HG03521 (cell line): ENCODE data around the gene PTPRK.
"Not testable (repeated sequence)": the region's sequence is repeated elsewhere in the genome, so short reads cannot be mapped to it uniquely, and the experiment has no call there.

Experiments used
- ATAC-seq: cut with Tn5 transposase; IDR thresholded peaks from one replicate; pipeline ENCODE4 v1.9.1; 2021; ENCODE audit warnings: mild to moderate bottlenecking, moderate library complexity; ENCODE audit not compliant: unreplicated experiment

PTPRK gene

DNA sequence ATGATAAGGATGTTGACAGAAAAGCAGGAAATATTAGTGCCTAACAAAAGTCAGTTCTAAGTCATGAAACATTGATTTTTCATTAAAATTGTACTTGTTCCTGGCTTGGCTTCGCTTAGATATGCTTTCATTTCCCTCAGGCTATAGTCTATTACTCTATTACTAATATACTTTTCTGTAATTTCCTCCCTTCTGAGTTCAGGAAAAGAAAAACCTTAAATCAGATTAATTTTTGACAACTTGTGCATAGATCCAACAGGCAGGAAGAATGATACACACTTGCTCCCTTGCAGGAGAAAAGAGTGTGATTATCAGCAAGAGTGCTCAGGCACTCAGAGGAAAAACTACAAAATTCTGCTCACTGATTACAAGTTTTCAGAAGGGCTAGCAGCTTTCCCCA is 474.4 kb downstream of the PTPRK start:
- ATAC-seq: no peak

DNA sequence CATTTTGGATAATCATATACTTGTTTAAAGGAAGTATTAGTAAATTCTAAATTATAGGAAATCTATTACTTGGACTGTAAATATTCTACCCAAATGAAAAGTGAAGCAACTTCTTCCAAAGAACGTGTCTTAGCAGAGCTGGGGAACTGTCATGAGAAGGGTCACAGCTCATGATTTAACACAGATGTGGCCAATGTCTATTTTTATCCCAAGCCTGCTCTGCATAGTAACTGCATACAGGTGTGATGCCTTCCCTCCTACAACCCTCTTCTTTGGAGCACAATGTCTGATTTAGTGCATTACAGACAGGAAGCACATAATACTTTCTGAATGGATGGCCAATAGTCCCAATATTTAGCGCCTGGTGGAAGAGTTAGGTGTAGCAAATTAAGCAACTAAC is 480.9 kb downstream of the PTPRK start:
- ATAC-seq: no peak

DNA sequence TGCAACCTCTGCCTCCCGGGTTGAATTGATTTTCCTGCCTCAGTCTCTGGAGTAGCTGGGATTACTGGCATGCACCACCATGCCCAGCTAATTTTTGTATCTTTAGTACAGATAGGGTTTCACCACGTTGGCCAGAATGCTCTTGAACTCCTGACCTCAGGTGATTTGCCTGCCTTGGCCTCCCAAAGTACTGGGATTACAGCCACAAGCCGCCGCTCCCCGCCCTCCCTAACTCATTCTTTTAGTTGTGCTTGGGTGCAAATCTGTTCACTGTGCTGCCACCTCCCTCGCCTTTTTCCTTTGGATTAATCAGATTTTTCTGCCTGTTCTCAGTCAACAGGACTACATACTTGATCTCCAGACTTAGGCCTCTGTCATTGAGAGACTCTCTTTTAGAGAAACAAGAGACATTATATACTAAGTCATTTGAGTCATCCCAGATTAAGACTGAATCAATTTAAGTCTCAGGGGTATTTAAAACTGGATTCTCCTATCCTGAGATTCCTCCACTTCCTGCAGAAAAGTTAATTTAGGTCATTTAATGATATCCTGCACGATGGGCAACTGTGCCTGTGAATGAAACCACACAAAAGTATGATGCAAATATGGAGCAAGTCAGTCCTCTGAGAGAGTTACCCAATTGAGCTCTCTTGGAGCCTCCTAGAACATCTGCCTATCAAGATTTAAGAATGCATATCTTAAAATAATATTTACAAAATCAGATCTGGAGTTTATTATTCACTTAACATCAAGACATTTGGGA is 483.4 kb downstream of the PTPRK start:
- no peak for ATAC-seq

DNA sequence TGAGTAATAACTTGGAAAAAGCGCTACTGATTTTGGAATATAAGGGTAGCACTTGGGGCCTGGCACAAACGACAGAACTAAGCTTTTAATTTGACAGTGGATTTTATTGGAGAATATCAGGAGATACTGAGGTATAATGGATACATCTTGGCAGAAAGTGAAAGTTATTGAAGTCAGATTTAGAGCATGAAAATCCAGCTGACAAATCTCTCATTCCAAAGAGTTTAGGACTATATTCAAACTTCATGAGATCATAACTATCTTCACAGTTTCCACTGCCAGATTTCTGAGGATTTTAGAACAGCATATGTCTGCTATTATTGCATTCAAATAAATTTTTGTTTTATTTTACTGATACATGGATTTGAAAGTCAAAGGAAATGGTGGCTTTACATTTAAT is 487.2 kb downstream of the PTPRK start:
- ATAC-seq: no peak

DNA sequence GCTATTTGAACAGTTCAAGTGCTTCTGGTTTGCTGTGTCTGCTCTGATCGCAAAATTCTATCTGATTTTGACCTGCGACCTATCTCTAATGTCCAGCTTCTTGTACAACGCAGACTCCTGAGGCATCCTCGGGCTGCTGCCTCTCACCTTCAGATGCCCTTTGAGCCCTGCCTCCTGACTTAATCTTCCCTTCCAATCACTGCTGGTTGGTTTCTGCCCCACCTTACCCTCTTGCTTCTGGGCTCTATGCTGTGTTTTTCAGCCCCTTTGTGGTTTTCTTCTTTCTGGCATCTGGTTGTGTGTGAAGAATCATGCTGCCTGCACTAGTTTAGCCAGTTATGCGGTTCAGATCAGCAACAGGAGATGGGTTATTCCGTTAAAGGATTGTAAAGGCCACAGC is 488.4 kb downstream of the PTPRK start:
- no peak for ATAC-seq

DNA sequence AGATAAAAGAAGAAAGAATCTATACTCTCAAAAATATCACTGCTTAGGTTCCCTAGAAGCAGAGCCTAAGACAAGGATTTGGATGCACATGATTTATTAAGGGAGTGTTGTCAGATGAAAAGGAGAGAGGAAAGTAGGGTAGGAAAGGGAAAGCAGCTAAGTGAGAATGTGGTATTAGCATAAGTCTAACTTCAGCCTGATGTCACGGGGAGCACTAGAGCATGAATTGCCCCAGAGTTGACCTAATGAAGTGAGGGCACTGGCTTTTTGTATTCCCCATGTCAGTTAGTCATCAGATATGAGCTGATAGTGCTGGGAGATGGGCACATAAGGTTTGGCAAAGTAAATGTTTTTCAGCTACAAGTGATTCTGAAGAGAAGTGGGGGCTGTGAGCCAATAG is 490.6 kb downstream of the PTPRK start:
- ATAC-seq: peak; percentile 44

DNA sequence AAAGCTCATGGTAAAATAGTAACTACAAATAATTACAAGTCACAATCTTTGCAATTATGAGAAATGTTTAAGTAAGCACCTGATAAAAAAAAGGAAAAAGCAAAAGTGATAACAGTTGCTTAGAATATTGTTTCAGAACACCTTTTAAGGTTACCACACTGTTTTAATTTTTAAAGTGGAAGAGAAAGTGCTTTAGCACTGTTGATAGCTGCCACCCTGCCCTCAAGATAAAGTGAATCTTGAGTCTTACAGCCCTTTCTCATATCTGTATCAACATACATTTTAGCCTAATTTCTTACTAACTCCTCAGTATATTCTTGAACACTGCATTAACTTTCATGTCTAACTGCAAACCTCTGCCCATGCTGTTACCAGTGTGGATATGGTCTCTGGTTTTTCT is 492.2 kb downstream of the PTPRK start:
- no peak for ATAC-seq

DNA sequence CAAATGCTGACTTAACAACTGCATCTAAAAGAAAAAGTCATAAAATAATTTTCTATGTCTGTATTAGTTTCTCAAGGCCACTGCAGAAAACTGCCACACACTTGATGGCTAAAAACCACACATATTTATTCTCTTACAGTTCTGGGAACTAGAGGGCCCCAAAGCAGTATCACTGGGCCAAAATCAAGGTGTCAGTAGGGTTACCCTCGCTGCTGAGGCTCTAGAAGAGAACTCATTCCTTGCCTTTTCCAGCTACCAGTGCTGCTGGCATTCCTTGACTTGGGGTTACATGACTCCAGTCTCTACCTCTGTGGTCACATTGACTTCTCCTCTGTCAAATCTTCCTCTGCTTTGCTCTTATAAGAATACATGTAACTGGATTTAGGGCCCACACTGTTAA is 494.9 kb downstream of the PTPRK start:
- no peak for ATAC-seq

DNA sequence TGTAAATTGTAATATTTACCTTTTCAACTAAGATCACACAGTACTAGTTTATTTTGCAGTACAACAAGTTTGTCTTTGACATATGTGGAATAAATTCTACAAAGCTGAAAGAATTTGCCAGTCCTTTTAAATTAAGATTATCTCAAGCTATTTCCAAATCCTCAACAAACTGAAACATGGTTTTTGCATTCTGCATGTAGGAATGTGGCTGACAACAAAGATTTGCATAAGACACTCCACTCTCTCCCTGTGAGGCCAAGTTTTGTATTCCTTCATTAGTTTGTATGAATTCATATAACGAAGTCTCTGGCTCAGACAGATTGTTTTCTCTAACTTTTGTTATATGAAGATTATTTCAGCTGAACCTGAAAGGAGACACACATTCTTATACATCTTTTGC is 495.4 kb downstream of the PTPRK start:
- ATAC-seq: no peak

DNA sequence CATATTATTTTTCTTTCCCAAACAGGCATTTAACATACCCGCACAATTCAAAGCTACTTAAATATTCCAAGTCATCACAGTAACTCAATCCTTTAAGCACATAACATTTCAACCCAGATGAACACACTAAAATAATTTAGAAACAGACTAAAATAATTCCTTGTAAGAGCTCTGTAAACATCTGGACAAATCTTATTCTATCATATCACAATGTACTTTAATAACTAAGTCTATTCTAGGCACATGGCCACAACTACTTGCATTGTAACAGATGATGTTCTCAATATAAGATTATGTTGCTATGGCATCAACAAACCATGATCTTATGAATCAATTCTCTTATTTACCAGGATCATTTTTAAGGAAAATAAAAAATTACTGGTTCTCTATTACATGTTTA is 496.4 kb downstream of the PTPRK start:
- ATAC-seq: no peak

DNA sequence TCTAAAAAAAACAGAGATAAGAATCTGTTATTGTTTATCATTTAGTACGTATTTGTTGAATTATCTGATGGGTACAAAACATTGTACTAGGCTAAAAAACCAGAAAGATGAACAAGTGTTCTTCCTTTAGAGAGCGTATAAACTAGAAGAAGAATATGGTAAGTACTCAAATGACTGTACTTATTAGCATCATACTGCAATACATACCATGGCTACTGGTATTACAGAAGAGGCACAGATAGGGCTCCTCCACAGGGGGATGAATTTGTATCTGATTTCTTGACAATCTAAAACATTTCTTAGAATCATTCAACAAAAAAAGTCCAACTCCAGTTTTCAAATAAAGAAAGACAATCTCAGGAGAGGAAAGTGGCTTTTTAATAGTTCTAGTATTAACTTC is 501.6 kb downstream of the PTPRK start:
- no peak for ATAC-seq

DNA sequence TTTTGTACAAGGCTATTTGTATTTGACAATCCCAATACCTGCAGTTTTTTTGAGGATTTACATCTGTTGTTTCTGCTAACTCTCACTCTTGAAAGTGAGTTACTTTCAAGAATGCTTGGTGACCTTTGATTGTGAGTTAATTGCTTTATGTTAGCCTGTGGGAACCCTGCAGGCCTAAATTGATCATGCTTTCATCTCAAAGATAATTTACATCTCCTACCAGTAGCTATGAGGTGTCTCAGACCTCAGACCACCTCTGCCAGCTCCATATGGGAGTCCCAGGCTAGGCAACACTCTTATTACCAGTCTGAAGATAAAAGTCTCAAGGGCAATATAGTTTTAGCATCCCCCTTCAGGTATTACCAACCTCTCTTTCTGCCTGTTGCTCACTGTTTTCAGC is 503.1 kb downstream of the PTPRK start:
- ATAC-seq: no peak

DNA sequence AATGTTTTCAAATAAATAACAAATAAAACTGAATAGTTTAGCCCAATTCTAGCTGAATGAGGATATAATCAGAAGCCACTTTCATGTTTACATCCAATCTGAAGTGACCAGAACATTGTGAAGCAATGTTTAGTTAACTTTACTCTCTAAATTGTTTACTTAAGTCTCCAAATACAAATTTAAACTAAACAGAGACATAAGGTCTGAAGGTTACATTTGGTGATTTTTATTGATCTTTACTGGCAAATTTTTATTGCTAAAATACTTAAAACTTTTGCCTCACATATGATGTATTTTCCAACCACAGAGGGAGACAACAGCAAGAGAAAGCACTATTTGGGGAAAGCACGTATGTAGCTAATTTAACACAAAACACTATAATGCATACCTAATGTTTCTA is 512.7 kb downstream of the PTPRK start:
- ATAC-seq: no peak

DNA sequence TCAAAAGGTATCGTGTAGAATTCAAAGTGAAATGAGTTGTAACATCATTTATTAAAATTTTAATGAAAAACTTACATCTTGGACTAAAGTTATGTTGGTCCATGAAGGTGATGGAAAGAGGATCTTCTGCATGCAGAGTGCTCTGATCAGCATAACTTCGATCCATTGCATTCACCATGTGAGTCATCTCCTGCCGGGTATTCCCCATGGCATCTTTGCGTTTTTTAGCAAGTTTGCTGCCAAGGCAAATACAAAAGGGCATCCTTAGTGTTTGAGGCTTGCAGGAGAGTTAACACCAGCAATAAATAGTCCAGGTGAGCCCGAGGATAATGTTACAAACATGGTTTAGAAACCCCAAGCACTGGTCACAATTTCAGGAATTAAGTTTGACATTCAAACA is 515.4 kb downstream of the PTPRK start:
- ATAC-seq: no peak

DNA sequence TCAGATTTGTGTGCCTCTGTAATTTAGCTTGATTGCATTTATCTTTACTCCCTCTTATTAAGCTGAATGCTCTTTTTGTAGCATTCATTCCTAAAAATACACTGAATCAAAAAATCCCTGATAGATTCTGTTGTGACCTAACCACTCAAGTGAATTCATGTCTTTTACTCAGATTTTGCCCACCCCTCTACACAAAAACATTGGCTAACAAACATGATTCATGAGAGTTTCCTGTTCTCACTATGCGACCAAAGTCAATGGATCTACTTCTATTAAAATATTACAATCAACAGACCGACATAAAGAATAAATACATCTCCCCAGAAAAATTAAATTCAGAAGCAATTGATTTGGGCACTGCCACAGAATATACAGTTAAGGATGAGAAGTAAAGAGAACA is 520.0 kb downstream of the PTPRK start:
- no peak for ATAC-seq

DNA sequence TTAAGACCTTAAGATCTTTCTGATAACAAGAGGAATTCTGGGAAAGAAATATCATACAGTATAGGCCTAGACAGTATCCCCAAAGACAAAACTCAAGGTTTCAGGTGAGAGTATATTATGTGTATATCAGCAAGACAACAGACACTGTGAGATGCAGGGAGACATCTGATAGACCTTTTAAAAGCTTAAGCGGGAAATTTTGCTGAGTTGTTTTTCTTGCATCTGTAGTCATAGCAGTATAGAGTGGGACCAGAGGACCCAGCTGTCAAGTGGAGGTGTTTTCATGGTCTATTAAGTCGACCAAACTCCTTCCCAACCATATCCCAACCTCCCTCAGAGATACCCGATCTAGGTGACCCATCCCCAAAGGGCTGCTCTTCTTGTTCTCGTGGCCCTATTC is 521.4 kb downstream of the PTPRK start:
- ATAC-seq: no peak

DNA sequence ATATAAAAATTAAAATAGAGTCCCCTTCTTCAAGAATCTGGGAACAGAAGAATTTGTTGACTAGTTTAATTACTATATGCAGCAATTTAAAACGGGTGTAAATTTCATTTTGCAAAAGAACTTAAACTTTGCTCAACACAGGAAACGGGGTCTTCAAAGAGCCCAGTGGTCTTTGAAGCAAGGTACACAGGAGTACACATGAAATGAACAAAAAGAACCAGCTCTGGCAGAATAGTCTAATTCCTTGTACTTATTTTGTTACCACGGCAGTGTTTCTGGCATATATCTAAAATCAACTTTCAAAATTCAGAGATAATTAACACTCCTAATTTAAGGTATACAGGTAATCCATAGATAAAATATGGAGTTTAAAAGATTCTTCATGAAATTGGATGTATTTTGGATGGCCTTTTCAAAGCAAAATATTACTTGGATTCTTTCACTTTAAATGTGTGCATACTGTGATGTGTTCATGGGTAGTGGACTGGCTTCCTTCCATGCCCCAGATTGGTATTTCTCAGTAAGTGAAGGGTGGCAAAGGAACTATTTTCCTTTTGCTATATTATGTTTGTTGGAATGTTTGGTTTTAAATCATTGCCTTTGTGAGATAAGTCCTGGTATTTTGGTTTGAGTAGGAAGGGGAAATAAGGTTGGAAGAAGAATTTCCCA is 522.8 kb downstream of the PTPRK start:
- ATAC-seq: no peak

DNA sequence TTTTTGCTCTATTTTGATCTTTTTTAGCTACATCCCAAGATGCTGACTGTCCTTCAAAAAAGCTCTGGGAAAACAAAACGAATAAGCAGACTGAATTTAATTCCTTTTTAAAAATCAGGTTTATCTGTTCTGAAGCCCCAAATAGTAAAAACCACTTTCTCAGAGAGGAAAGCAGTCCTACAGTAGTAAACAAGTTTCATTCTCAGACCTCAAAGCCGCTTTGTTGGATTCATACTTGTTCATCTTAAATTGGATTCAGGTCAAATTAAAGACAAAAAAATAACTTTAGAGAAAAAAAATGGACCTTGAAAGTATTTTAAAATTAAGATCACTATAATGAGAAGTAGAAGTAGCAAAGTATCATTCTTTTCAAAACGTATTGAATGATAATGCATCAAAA is 523.5 kb downstream of the PTPRK start:
- ATAC-seq: no peak

DNA sequence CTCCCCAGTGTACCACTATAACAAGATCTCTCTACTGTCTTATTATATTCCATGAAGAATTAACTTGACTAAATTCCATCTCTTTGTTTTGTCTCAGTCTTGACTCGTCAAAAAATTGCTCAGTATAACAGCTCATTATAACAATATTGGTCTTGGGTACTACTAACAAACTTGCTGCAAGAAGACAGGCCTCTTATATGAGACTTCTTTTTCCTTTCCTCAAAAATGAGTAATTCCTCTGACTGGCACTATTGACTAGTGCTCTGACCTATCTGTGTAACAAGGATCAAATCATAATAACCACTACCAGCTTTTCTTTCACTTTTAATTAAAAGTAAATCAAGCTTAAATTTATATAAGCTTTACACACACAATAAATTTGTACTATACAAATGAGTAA is 528.3 kb downstream of the PTPRK start:
- ATAC-seq: no peak

DNA sequence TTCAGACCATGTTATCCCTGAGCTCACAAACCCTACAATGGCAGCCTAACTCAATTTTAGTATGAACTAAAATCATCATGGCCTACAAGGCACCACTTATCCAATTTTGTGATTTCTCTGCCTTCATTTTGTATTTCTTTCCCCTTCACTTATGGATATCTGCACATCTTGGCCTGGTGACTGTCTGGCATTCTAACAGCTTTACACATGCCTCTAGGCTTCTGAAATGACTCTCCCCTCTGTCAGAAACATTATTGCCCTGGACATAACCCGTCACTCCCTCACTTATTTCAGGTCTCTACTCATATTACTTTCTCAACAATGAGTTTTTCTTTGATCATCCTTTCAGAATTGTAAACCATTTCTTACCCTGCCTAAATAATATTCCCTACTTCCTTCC is 530.3 kb downstream of the PTPRK start:
- no peak for ATAC-seq

DNA sequence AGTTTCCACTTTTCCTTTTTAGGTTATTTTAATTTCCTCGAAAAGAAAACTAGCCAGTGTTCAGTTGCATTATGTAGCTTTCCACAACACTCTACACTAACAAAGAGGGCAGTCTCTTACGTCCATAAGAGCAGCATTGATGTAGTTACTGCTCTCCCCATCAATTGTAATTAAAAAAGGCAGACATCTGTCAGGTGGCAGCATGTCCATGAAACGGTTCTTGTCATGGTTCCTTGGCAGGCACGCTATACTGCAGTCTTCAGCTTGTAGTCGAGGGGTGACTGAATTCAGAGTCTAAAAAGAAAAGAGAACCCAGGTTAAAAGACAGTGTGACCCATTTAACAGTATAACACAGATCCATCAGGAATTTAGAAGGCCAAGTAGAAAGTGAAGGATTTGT is 539.4 kb downstream of the PTPRK start:
- no peak for ATAC-seq

DNA sequence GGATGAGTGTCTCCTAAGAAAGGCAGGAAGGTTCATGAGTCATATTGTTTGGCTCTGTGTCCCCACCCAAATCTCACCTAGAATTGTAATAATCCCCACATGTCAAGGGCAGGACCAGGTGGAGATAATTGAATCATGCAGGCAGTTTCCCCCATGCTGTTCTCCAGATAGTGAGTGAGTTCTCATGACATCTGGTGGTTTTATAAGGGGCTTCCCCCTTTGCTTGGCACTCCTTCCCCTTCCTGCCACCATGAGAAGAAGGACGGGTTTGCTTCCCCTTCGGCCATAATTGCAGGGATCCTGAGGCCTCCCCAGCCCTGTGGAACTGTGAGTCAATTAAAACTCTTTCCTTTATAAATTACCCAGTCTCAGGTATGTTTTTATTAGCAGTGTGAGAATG is 542.2 kb downstream of the PTPRK start:
- ATAC-seq: not testable (repeated sequence)

DNA sequence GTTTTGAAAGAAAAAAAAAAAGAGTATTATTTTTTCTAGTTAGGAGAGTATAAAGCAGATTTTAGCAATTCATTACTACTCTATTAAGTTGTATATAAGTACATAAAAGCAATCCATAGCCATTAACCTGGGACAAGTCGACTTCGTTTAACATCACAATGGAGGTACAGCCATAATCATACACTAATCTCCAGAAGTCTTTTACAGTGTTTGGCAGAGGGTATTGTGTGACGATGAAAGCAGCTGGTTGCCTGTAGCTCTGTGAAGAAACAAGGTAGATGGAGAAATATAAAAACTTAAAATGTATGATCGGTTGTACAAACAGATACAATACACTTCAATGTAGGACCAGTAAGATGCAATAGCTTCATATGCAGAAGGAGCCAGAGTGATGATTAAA is 543.6 kb downstream of the PTPRK start:
- ATAC-seq: no peak
